Stimulated activated CD8-positive, alpha-beta memory T cell treated with anti-CD3 and anti-CD28 coated beads, Interleukin-12 subunit alpha, Interleukin-12 subunit beta, amount 100 ng/mL, for 4 hours (primary cell): Measurements from ENCODE around the gene NOP53.
"Not testable (repeated sequence)": the region's sequence is repeated elsewhere in the genome, so short reads cannot be mapped to it uniquely, and the experiment has no call there.

Experiments
- DNase-seq: peaks from one replicate; pipeline ENCODE4 v3.0.0-alpha.2; 2020; ENCODE audit warnings: low read depth

NOP53 gene

DNA sequence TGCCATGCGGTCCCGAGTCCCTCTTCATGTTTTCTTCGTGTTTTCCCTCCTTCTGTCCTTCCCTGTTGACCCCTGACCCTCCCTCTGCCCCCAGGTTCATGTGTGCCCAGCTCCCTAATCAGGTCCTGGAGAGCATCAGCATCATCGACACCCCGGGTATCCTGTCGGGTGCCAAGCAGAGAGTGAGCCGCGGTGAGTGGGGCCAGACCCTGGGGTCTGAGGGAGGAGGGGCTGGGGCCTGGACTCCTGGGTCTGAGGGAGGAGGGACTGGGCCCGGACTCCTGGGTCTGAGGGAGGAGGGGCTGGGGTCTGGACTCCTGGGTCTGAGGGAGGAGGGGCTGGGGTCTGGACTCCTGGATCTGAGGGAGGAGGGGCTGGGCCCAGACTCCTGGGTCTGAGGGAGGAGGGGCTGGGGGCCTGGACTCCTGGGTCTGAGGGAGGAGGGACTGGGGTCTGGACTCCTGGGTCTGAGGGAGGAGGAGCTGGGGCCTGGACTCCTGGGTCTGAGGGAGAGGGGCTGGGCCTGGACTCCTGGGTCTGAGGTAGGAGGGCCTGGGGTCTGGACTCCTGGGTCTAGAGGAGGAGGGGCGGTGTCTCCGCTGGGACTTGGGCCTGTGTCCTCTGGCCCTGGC, 26.8 kb upstream of the NOP53 start:
- not testable (repeated sequence) for DNase-seq

- no peak for DNase-seq
Observed at GRCh38 chr19:47719047-47719859, 26.1 kb upstream of the NOP53 start.

GRCh38 chr19:47720669-47721422, 24.5 kb upstream of the NOP53 start:
- DNase-seq, result no peak

GRCh38 chr19:47723581-47723940, 21.8 kb upstream of the NOP53 start:
- DNase-seq, result no peak

DNA sequence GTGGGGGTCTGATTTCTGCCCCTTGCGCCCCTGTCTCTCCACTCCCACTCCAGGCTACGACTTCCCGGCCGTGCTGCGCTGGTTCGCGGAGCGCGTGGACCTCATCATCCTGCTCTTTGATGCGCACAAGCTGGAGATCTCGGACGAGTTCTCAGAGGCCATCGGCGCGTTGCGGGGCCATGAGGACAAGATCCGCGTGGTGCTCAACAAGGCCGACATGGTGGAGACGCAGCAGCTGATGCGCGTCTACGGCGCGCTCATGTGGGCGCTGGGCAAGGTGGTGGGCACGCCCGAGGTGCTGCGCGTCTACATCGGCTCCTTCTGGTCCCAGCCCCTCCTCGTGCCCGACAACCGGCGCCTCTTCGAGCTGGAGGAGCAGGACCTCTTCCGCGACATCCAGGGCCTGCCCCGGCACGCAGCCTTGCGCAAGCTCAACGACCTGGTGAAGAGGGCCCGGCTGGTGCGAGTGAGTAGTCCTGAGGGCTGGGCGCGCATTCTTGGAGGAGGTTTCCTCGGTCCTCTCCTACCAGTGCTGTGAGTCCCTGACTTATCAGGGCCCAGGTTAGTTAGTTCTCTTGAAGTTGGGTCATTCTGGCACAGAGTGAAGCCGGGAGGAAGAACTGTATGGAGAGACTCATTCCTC, 19.5 kb upstream of the NOP53 start:
- no peak for DNase-seq

- DNase-seq, result no peak
Observed at GRCh38 chr19:47726467-47726866, 18.9 kb upstream of the NOP53 start.

- not testable (repeated sequence) for DNase-seq
Observed at GRCh38 chr19:47728295-47728694, 17.1 kb upstream of the NOP53 start.

GRCh38 chr19:47729468-47729798, 15.9 kb upstream of the NOP53 start:
- DNase-seq, result no peak

GRCh38 chr19:47729799-47730520, 15.4 kb upstream of the NOP53 start:
- DNase-seq, result no peak

DNA sequence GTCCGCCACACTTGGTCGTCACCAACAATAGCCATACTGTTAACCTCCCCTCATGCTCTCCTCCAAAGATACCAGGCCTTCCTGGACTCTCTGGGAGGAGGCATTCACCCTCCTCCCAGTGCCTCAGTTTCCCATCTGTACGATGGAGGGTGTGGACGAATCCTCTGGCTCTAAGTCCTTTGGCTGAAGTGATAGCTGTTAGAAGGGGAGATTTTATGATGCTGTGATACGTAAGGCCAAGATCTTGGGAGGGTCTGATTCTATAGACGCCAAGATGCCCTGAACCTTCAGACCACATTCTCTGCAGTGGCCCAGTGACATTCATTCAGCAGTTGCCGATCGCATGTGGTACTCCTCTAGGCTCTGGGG, 14.8 kb upstream of the NOP53 start:
- no peak for DNase-seq

GRCh38 chr19:47730910-47731309, 14.4 kb upstream of the NOP53 start:
- DNase-seq, result no peak

GRCh38 chr19:47735131-47735530, 10.2 kb upstream of the NOP53 start:
- DNase-seq, result no peak

DNA sequence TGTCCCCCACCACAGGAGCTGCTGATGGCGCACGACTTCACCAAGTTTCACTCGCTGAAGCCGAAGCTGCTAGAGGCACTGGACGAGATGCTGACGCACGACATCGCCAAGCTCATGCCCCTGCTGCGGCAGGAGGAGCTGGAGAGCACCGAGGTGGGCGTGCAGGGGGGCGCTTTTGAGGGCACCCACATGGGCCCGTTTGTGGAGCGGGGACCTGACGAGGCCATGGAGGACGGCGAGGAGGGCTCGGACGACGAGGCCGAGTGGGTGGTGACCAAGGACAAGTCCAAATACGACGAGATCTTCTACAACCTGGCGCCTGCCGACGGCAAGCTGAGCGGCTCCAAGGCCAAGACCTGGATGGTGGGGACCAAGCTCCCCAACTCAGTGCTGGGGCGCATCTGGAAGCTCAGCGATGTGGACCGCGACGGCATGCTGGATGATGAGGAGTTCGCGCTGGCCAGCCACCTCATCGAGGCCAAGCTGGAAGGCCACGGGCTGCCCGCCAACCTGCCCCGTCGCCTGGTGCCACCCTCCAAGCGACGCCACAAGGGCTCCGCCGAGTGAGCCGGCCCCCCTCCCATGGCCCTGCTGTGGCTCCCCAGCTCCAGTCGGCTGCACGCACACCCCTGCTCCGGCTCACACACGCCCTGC, 4.4 kb upstream of the NOP53 start:
- no peak for DNase-seq

GRCh38 chr19:47741544-47742140, 3.7 kb upstream of the NOP53 start:
- no peak for DNase-seq

DNA sequence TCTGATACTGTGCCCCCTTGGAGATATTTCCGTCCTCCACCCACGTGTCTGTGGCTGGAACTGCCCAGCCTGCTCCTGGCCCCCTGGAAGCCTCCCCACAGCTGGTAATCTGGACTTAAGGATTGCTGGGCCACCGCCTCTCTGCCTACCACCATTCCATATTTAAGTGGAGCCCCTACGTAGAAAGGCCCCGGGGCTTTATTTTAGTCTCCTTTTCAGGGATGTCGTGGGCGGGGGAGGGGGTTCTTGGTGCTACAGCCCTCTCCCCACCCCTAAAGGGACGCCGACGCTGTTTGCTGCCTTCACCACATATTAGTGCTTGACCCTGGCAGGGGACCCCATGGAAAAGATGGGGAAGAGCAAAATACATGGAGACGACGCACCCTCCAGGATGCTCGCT, 2.7 kb upstream of the NOP53 start:
- DNase-seq, result no peak

DNA sequence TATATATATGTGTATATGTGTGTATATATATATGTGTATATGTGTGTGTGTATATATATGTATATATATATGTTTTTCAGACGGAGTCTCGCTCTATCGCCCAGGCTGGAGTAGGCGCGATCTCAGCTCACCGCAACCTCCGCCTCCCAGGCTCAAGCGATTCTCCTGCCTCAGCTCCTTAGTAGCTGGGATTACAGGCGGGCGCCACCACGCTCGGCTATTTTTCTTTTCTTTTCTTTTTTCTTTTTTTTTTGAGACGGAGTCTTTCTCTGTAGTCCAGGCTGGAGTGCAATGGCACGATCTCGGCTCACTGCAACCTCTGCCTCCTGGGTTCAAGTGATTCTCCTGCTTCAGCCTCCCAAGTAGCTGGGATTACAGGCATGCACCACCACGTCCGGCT, 783 bp downstream of the NOP53 start:
- not testable (repeated sequence) for DNase-seq

GRCh38 chr19:47749326-47749725, 4.0 kb downstream of the NOP53 start:
- no peak for DNase-seq

DNA sequence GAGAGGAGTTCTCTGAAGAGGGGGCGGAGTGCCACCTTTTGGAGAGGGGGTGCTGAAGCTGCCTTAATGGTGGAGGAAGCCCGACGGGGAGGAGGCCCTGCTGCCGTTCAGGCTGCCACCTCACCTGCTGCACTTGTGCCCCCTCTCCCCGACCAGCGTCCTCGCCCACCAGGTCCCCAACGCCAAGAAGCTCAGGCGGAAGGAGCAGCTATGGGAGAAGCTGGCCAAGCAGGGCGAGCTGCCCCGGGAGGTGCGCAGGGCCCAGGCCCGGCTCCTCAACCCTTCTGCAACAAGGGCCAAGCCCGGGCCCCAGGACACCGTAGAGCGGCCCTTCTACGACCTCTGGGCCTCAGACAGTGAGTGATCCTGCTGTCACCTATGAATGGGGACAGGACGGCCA, 5.4 kb downstream of the NOP53 start:
- DNase-seq, result no peak

DNA sequence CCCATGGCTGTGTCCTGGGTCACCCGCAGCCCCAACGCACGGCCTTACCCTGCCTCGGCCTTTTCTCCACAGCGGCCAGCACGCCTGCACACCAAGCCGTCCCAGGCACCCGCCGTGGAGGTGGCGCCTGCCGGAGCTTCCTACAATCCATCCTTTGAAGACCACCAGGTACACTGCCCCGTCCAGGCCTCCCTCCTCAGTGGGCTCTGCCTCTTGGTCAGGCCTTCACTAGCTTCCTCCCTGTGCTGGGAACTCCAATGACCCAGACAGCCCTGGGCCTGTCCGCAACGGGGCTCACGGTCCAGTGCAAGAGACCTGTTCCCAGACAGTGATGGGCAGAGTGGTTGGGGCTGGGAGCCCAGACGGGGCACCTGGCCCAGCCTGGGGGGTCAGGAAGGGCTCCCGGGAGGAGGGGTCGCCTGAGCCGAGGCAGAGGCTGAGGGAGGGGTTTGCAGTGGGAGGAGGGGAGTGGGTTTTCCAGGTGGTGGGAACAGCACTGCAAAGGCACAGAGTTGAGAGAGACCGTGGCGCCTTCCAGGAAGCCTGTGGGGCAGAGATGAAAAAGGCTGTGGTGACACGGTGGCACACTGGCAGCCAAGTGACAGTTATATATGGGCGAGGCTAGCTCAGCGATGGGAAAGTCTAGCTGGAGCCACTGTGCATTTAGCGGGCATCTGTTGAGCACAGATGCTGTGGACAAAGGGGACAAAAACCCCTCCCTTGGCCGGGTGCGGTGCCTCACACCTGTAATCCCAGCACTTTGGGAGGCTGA, 7.3 kb downstream of the NOP53 start:
- DNase-seq, result no peak
